Neural cell (in vitro differentiated cells): ENCODE data around the gene MPZL1. TPM values are rescaled to one million over a fixed set of nuclear protein-coding genes. Genes with fewer than 3 reads are reported as not detected.

ENCODE experiments used
- polyA plus RNA-seq: library from polyadenylated mRNA; depleted of rRNA; stranded (reverse); fragments of >200 nt; gene quantifications from 2 replicates; pipeline ENCODE4 v1.2.3, GENCODE V29; 2014

MPZL1 gene
- polyA plus RNA-seq, 1 donor from 2014 or later = 167 TPM

Other genes with a start within 250 kb of the MPZL1 start
- 0.30 TPM in 1 of 2 replicates, not detected in the other for gene CD247, start 203.5 kb upstream of the MPZL1 start, polyA plus RNA-seq
- 49.9 and 62.9 TPM in 2 replicates for gene CREG1, start 168.2 kb upstream of the MPZL1 start, polyA plus RNA-seq
- not detected in 2 replicates for gene RCSD1, start 91.8 kb upstream of the MPZL1 start, polyA plus RNA-seq
- gene ADCY10, start 192.2 kb downstream of the MPZL1 start, polyA plus RNA-seq = 0.09 and 0.22 TPM in 2 replicates
- gene DCAF6, start 214.7 kb downstream of the MPZL1 start, polyA plus RNA-seq = 37.2 and 44.8 TPM in 2 replicates
- gene MPC2, start 215.1 kb downstream of the MPZL1 start, polyA plus RNA-seq = 104 and 107 TPM in 2 replicates